ENCODE results near the gene RBBP8NL. TPM values are rescaled to one million over a fixed set of nuclear protein-coding genes. Genes with fewer than 3 reads are reported as not detected.

Gene RBBP8NL
- total and polyA plus RNA-seq, 9 of the 15 experiments (the other 6 are each of a cell fraction or from before 2014, with no cell fraction given) = not detected

DNA sequence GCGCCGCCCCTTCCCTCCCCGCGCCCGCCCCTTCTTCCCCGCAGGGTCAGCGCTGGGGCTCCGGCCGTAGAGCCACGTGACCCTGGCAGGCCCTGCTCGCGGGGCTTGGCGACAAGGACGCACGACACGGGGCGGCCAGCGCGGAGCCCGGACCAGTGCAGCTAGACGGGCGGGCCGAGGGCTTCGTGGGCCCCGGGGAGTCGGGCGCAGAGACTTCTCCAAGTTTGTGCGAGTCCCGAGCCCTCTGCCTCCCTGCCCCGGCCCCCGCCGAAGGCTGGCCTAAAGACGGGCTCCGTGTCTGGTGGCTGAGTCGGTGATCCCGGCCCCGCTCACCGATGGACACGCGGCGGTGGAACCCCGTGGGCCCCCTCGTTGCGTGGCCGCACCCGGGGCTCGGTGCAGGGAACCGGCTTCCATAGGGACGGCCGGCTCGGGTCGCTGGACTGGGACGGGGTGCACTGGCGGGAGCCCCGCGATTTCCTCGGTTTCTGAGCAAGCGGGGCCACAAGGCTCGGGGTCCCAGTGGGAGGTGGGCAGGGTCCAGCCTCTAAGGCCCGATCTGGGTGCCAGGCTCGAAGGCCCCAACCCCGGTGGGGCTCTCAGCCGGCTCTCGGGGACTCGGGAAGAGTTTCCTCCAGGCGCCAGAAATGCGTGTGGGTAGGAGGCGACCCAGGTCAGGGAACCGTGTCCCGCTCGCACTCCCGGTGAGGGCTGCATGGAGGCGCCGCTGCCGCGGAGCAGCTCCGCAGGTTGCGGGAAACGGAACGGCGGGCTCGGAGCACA is 48.9 kb upstream of the RBBP8NL start (continued):
- TF ChIP-seq E2F8 (IDR thresholded peaks at IDR 0.05; ENCODE audit: low read depth, partially characterized antibody) (no peak), IFI16 (CRISPR knock-in tag; IDR thresholded peaks at IDR 0.05) (no peak), ATF6 (CRISPR knock-in tag; IDR thresholded peaks at IDR 0.05) (no peak), PHF8 (IDR thresholded peaks at IDR 0.05; ENCODE audit: borderline replicate concordance, low read length) (peak; percentile 78; the same call in 1 of the 2 replicates), RFX5 (IDR thresholded peaks at IDR 0.05; ENCODE audit: low read depth, low read length) (no peak), ZNF695 (CRISPR knock-in tag; IDR thresholded peaks at IDR 0.05) (no peak), ARID1B (IDR thresholded peaks at IDR 0.05) (no peak), PRPF4 (IDR thresholded peaks at IDR 0.05; ENCODE audit: insufficient read depth, low read depth, low read length, poor library complexity, severe bottlenecking) (peak; percentile 63), PRDM10 (IDR thresholded peaks at IDR 0.05; ENCODE audit: partially characterized antibody) (no peak), TRIM28 (IDR thresholded peaks at IDR 0.05) (no peak), MIER1 (IDR thresholded peaks at IDR 0.05; ENCODE audit: low read depth) (no peak), FOSL1 (tag; conservative IDR thresholded peaks at IDR 0.05) (no peak), FOXP1 (CRISPR knock-in tag; IDR thresholded peaks at IDR 0.05) (peak; percentile 96), NFIX (CRISPR knock-in tag; IDR thresholded peaks at IDR 0.05; ENCODE audit: low read depth) (no peak), SIX5 (IDR thresholded peaks at IDR 0.05; ENCODE audit: borderline replicate concordance in 1 of 2, insufficient read depth in 1 of 2, low read depth in 1 of 2, low read length in 2 of 2) (no peak), ZC3H4 (CRISPR knock-in tag; IDR thresholded peaks at IDR 0.05; ENCODE audit: borderline replicate concordance) (no peak)
- TF ChIP-seq, protein P1, sequence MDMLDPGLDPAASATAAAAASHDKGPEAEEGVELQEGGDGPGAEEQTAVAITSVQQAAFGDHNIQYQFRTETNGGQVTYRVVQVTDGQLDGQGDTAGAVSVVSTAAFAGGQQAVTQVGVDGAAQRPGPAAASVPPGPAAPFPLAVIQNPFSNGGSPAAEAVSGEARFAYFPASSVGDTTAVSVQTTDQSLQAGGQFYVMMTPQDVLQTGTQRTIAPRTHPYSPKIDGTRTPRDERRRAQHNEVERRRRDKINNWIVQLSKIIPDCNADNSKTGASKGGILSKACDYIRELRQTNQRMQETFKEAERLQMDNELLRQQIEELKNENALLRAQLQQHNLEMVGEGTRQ (CRISPR knock-in tag; IDR thresholded peaks at IDR 0.05) = peak; percentile 87

Data from K562 (cell line).